WTC11 (cell line): ENCODE results near the gene CLEC16A. TPM values are rescaled to one million over a fixed set of nuclear protein-coding genes. Genes with fewer than 3 reads are reported as not detected.

Experiments
- ATAC-seq: fragments of 200-7000 bp; cut with Tn5 transposase; 2 replicates; pipeline ENCODE4 v1.10.0; 2021; ENCODE audit warnings: mild to moderate bottlenecking, moderate library complexity
- Bru-seq: library from RNA; stranded (reverse); fragments of 400-500 nt; gene quantifications from one replicate; lab custom pipeline; 2021; lab: Mats Ljungman, UMichigan
- CTCF ChIA-PET: fragments of 300-600 bp; sonication (Branson Sonifier 250); formaldehyde crosslinking; loops from one replicate; lab custom pipeline; 2021; ENCODE audit warnings: antibody characterized with exemption; lab: Charles Lee
- POLR2A ChIA-PET: fragments of 350-600 bp; sonication (Branson Sonifier 250); formaldehyde crosslinking; loops from one replicate; lab custom pipeline; 2021; ENCODE audit warnings: antibody characterized with exemption; lab: Charles Lee
- DNase-seq: peaks from one replicate; pipeline ENCODE4 v3.0.0; 2021; ENCODE audit warnings: low spot score
- H3K27ac Mint-ChIP-seq: 2 replicates; pipeline ENCODE4 v1.8.0; 2021; ENCODE audit warnings: mixed read lengths
- H3K27me3 Mint-ChIP-seq: 2 replicates; pipeline ENCODE4 v1.8.0; 2021; ENCODE audit warnings: low read depth, mild to moderate bottlenecking, moderate library complexity, mixed read lengths
- H3K36me3 Mint-ChIP-seq: 2 replicates; pipeline ENCODE4 v1.8.0; 2021; ENCODE audit warnings: mixed read lengths
- H3K4me1 Mint-ChIP-seq: 2 replicates; pipeline ENCODE4 v1.8.0; 2022; ENCODE audit warnings: mixed read lengths
- H3K4me3 Mint-ChIP-seq: 2 replicates; pipeline ENCODE4 v1.8.0; 2021; ENCODE audit warnings: mild to moderate bottlenecking, moderate library complexity, mixed read lengths
- H3K9me3 Mint-ChIP-seq: 2 replicates; pipeline ENCODE4 v1.8.0; 2021; ENCODE audit warnings: mixed read lengths
- CTCF ChIP-seq: fragments of 200-600 bp; IDR thresholded peaks from 2 replicates; pipeline ENCODE4 v1.8.0; 2022; ENCODE audit warnings: antibody characterized with exemption
- E2F1 ChIP-seq: sonication (generic); formaldehyde crosslinking; IDR thresholded peaks from 2 replicates; pipeline ENCODE4 v1.8.0; 2022; ENCODE audit warnings: mild to moderate bottlenecking, missing genetic modification reagents
- E2F5 ChIP-seq: sonication (generic); formaldehyde crosslinking; IDR thresholded peaks from 2 replicates; pipeline ENCODE4 v1.8.1; 2022; ENCODE audit warnings: mild to moderate bottlenecking, moderate library complexity, missing genetic modification reagents
- ELF4 ChIP-seq: sonication (generic); formaldehyde crosslinking; IDR thresholded peaks from 2 replicates; pipeline ENCODE4 v1.8.1; 2022; ENCODE audit warnings: low read depth, mild to moderate bottlenecking, moderate library complexity, missing genetic modification reagents
- ERG ChIP-seq: fragments of 250-450 bp; sonication (Bioruptor Pico); IDR thresholded peaks from 2 replicates; pipeline ENCODE4 v1.8.0; 2021; ENCODE audit warnings: mild to moderate bottlenecking
- FOXK1 ChIP-seq: sonication (generic); formaldehyde crosslinking; IDR thresholded peaks from 2 replicates; pipeline ENCODE4 v1.8.0; 2022; ENCODE audit warnings: mild to moderate bottlenecking, moderate library complexity, missing genetic modification reagents
- GABPB1 ChIP-seq: sonication (generic); formaldehyde crosslinking; IDR thresholded peaks from 2 replicates; pipeline ENCODE4 v1.8.1; 2023; ENCODE audit warnings: mild to moderate bottlenecking, missing genetic modification reagents
- GRHL2 ChIP-seq: fragments of 250-450 bp; sonication (Bioruptor Pico); IDR thresholded peaks from 2 replicates; pipeline ENCODE4 v1.8.0; 2022; ENCODE audit warnings: mild to moderate bottlenecking, moderate library complexity; ENCODE audit not compliant: insufficient replicate concordance, severe bottlenecking
- JAZF1 ChIP-seq: fragments of 250-450 bp; sonication (Bioruptor Pico); IDR thresholded peaks from 2 replicates; pipeline ENCODE4 v1.9.0; 2021; ENCODE audit warnings: moderate library complexity, mild to moderate bottlenecking, inconsistent platforms
- NR1H2 ChIP-seq: sonication (generic); formaldehyde crosslinking; IDR thresholded peaks from 2 replicates; pipeline ENCODE4 v1.9.0; 2021; ENCODE audit warnings: mild to moderate bottlenecking, moderate library complexity, missing genetic modification reagents
- NR3C1 ChIP-seq: sonication (generic); formaldehyde crosslinking; conservative IDR thresholded peaks from 2 replicates; pipeline ENCODE4 v1.8.1; 2023; ENCODE audit warnings: low read depth, mild to moderate bottlenecking, missing genetic modification reagents
- OVOL2 ChIP-seq: fragments of 250-450 bp; sonication (Bioruptor Pico); IDR thresholded peaks from 2 replicates; pipeline ENCODE4 v1.9.0; 2021; ENCODE audit warnings: mild to moderate bottlenecking, borderline replicate concordance
- PRRX2 ChIP-seq: fragments of 250-450 bp; sonication (Bioruptor Pico); IDR thresholded peaks from 2 replicates; pipeline ENCODE4 v1.8.0; 2021; ENCODE audit warnings: mild to moderate bottlenecking
- RELA ChIP-seq: sonication (generic); formaldehyde crosslinking; IDR thresholded peaks from 2 replicates; pipeline ENCODE4 v1.8.1; 2022; ENCODE audit warnings: missing genetic modification reagents, mild to moderate bottlenecking, borderline replicate concordance
- SMAD3 ChIP-seq: sonication (generic); formaldehyde crosslinking; IDR thresholded peaks from 2 replicates; pipeline ENCODE4 v1.8.0; 2022; ENCODE audit warnings: missing genetic modification reagents, mild to moderate bottlenecking, borderline replicate concordance
- SOX15 ChIP-seq: fragments of 250-450 bp; sonication (Bioruptor Pico); IDR thresholded peaks from 2 replicates; pipeline ENCODE4 v1.9.0; 2021; ENCODE audit warnings: mild to moderate bottlenecking
- SP1 ChIP-seq: sonication (generic); formaldehyde crosslinking; conservative IDR thresholded peaks from 2 replicates; pipeline ENCODE4 v1.8.1; 2022; ENCODE audit warnings: missing genetic modification reagents
- TCF7 ChIP-seq: sonication (generic); formaldehyde crosslinking; IDR thresholded peaks from 2 replicates; pipeline ENCODE4 v1.8.0; 2022; ENCODE audit warnings: mild to moderate bottlenecking, low read depth, missing genetic modification reagents, moderate library complexity
- TEAD1 ChIP-seq: sonication (generic); formaldehyde crosslinking; IDR thresholded peaks from 2 replicates; pipeline ENCODE4 v1.8.0; 2022; ENCODE audit warnings: mild to moderate bottlenecking, missing genetic modification reagents
- long read RNA-seq, 3 experiments: library from RNA in 1 of 3; library from capped mRNA in 1 of 3; library from polyadenylated mRNA in 1 of 3; unstranded in 2 of 3; stranded (forward) in 1 of 3; transcript quantifications; one replicate each; pipeline ENCODE4 v2.0.0, GENCODE V29; 2021
- total RNA-seq: library from RNA; stranded (reverse); gene quantifications from 3 replicates; pipeline ENCODE4 v1.2.3, GENCODE V29; 2021
- TF ChIP-seq, protein P1 (sequence below): sonication (generic); formaldehyde crosslinking; IDR thresholded peaks from 2 replicates; pipeline ENCODE4 v1.8.1; 2023; ENCODE audit warnings: mild to moderate bottlenecking, missing genetic modification reagents, moderate library complexity
- TF ChIP-seq, protein P2 (sequence below): sonication (generic); formaldehyde crosslinking; IDR thresholded peaks from 2 replicates; pipeline ENCODE4 v1.8.1; 2023; ENCODE audit warnings: mild to moderate bottlenecking, missing genetic modification reagents
- TF ChIP-seq, protein P3 (sequence below): sonication (generic); formaldehyde crosslinking; IDR thresholded peaks from 2 replicates; pipeline ENCODE4 v1.8.1; 2023; ENCODE audit warnings: mild to moderate bottlenecking, moderate library complexity, missing genetic modification reagents

The CLEC16A gene, protein sequence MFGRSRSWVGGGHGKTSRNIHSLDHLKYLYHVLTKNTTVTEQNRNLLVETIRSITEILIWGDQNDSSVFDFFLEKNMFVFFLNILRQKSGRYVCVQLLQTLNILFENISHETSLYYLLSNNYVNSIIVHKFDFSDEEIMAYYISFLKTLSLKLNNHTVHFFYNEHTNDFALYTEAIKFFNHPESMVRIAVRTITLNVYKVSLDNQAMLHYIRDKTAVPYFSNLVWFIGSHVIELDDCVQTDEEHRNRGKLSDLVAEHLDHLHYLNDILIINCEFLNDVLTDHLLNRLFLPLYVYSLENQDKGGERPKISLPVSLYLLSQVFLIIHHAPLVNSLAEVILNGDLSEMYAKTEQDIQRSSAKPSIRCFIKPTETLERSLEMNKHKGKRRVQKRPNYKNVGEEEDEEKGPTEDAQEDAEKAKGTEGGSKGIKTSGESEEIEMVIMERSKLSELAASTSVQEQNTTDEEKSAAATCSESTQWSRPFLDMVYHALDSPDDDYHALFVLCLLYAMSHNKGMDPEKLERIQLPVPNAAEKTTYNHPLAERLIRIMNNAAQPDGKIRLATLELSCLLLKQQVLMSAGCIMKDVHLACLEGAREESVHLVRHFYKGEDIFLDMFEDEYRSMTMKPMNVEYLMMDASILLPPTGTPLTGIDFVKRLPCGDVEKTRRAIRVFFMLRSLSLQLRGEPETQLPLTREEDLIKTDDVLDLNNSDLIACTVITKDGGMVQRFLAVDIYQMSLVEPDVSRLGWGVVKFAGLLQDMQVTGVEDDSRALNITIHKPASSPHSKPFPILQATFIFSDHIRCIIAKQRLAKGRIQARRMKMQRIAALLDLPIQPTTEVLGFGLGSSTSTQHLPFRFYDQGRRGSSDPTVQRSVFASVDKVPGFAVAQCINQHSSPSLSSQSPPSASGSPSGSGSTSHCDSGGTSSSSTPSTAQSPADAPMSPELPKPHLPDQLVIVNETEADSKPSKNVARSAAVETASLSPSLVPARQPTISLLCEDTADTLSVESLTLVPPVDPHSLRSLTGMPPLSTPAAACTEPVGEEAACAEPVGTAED
- total RNA-seq (14.4 to 16.0 TPM (median 15.4 TPM) in 3 replicates), Bru-seq, nascent RNA (percentile 55 among the genes with signal in this experiment)
- long read RNA-seq, experiment 1, partial matches to known transcripts: 13 of 48 reads
- long read RNA-seq, experiment 1, other reads (novel, unspliced or antisense): 35 of 48 reads
- long read RNA-seq, experiment 2, partial matches to known transcripts: 1 of 9 reads
- long read RNA-seq, experiment 2, other reads (novel, unspliced or antisense): 8 of 9 reads
- long read RNA-seq, experiment 3, partial matches to known transcripts: 3 of 3 reads
- long read RNA-seq, experiment 3, other reads (novel, unspliced or antisense): 0 of 3 reads

DNA sequence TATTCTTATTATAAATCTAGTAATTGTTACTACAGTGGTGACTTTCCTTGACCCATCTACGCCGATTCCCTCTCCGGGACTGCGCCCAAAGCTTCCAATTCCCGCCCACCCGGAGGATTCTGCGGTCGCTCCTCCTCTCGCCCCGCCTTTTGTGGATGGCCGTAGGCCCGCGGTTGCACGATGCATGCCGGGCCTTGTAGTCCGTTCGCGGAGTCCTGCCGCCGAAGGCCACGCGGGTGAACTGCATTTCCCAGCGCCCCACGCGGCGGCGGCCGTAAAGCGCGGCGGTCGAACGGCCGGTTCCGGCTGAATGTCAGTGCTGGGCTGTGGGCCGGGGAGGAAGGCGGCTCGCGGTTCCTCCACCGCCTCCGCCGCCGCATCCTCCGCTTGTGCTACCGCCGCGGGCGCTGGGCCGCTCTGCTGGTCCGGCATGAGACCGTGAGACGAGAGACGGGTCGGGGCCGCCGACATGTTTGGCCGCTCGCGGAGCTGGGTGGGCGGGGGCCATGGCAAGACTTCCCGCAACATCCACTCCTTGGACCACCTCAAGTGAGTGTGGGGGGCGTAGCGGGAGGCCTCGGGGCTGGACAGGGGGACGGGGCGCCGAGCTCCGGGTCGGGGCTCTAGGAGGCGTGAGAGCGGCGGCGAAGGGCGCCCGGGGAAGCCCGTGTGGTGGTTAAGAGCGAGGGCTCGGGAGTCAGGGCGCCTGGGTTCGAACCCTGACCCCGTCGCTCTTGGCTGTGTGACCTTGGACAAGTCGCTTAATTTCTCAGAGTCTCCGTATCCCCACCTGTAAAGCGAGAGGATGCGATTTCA is at the start of gene CLEC16A:
Gene CLEC16A (plus strand): TSS at position 316 of the 816 bp plus-strand sequence. CDS start 154 bp downstream, at position 470.
- H3K27me3 Mint-ChIP-seq: peaks cover 3% of the 10 kb centered on the region; the same call in 1 of the 2 replicates
- no peaks in the 10 kb centered on the region for H3K9me3 Mint-ChIP-seq
- peak; percentile 98 for DNase-seq
- peak; percentile 83 for ATAC-seq
- H3K36me3 Mint-ChIP-seq: peaks cover 3% of the 10 kb centered on the region; the same call in 1 of the 2 replicates
- peaks cover 60% of the 10 kb centered on the region for H3K4me1 Mint-ChIP-seq
- H3K27ac Mint-ChIP-seq: no peak within 1 kb of the TSS
- ChIA-PET POLR2A (no interaction called here), CTCF (interaction anchor here (0.6 to 2.0 kb wide), 4 partner anchors 10 to 441 kb away, joined by 3 to 8 read pairs (median 5); no protein-coding TSS in a partner anchor)
- peak within 1 kb of the TSS; percentile 83 for H3K4me3 Mint-ChIP-seq
- 0 out of 2 replicates have a peak, but pooled peaks have one; percentile 41 for TF ChIP-seq RELA (CRISPR knock-in tag)
- TF ChIP-seq FOXK1 (CRISPR knock-in tag): peak; percentile 79; the same call in 1 of the 2 replicates
- TF ChIP-seq ELF4 (CRISPR knock-in tag): no peak
- TF ChIP-seq TCF7 (CRISPR knock-in tag): no peak
- no peak for TF ChIP-seq SOX15 (CRISPR knock-in tag)
- TF ChIP-seq, protein P1, sequence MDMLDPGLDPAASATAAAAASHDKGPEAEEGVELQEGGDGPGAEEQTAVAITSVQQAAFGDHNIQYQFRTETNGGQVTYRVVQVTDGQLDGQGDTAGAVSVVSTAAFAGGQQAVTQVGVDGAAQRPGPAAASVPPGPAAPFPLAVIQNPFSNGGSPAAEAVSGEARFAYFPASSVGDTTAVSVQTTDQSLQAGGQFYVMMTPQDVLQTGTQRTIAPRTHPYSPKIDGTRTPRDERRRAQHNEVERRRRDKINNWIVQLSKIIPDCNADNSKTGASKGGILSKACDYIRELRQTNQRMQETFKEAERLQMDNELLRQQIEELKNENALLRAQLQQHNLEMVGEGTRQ (CRISPR knock-in tag): peak; percentile 51
- TF ChIP-seq E2F5: peak; percentile 95
- TF ChIP-seq E2F1 (CRISPR knock-in tag): no peak
- peak; percentile 94 for TF ChIP-seq SP1 (CRISPR knock-in tag)
- no peak for TF ChIP-seq NR1H2
- TF ChIP-seq JAZF1 (CRISPR knock-in tag): no peak
- TF ChIP-seq, protein P2, sequence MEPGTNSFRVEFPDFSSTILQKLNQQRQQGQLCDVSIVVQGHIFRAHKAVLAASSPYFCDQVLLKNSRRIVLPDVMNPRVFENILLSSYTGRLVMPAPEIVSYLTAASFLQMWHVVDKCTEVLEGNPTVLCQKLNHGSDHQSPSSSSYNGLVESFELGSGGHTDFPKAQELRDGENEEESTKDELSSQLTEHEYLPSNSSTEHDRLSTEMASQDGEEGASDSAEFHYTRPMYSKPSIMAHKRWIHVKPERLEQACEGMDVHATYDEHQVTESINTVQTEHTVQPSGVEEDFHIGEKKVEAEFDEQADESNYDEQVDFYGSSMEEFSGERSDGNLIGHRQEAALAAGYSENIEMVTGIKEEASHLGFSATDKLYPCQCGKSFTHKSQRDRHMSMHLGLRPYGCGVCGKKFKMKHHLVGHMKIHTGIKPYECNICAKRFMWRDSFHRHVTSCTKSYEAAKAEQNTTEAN (CRISPR knock-in tag): no peak
- no peak for TF ChIP-seq SMAD3
- TF ChIP-seq PRRX2 (CRISPR knock-in tag): no peak
- no peak for TF ChIP-seq OVOL2 (CRISPR knock-in tag)
- TF ChIP-seq ERG (CRISPR knock-in tag): no peak
- TF ChIP-seq CTCF: no peak
- TF ChIP-seq, protein P3, sequence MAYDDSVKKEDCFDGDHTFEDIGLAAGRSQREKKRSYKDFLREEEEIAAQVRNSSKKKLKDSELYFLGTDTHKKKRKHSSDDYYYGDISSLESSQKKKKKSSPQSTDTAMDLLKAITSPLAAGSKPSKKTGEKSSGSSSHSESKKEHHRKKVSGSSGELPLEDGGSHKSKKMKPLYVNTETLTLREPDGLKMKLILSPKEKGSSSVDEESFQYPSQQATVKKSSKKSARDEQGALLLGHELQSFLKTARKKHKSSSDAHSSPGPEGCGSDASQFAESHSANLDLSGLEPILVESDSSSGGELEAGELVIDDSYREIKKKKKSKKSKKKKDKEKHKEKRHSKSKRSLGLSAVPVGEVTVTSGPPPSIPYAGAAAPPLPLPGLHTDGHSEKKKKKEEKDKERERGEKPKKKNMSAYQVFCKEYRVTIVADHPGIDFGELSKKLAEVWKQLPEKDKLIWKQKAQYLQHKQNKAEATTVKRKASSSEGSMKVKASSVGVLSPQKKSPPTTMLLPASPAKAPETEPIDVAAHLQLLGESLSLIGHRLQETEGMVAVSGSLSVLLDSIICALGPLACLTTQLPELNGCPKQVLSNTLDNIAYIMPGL (CRISPR knock-in tag): 0 out of 2 replicates have a peak, but pooled peaks have one; percentile 50
- TF ChIP-seq GABPB1: peak; percentile 95
- no peak for TF ChIP-seq GRHL2 (CRISPR knock-in tag)
- TF ChIP-seq TEAD1 (CRISPR knock-in tag): peak; percentile 48; the same call in 1 of the 2 replicates
- TF ChIP-seq NR3C1: no peak
